ENCODE data around the gene TLDC2. TPM values are rescaled to one million over a fixed set of nuclear protein-coding genes. Genes with fewer than 3 reads are reported as not detected.

TLDC2 gene
- total RNA-seq, 1 experiment from 2014 or later = 0.17 TPM

GRCh38 chr20:36848677-36849076 lies 27.3 kb upstream of the TLDC2 start:
- 0 out of 2 replicates have a peak, but pooled peaks cover 3% of the 10 kb centered on the region for H3K4me1 Mint-ChIP-seq
- no peak overlapping the region for H3K4me3 Mint-ChIP-seq
- peaks cover 14% of the 10 kb centered on the region for H3K36me3 Mint-ChIP-seq
- peak overlapping the region; percentile 49; the same call in 1 of the 2 replicates for H3K27ac Mint-ChIP-seq
- H3K9me3 Mint-ChIP-seq = peaks cover 12% of the 10 kb centered on the region
- ChIA-PET POLR2A (no interaction called here), CTCF (interaction anchor here (0.7 to 3.2 kb wide), 4 partner anchors 12 to 60 kb away, joined by 3 to 14 read pairs (median 4); no protein-coding TSS in a partner anchor)
- TF ChIP-seq NFYB (CRISPR knock-in tag; conservative IDR thresholded peaks at IDR 0.05; ENCODE audit: low read depth) = no peak
- no peak for TF ChIP-seq ZSCAN18 (CRISPR knock-in tag; IDR thresholded peaks at IDR 0.05)
- no peak for TF ChIP-seq NFE2L1 (CRISPR knock-in tag; IDR thresholded peaks at IDR 0.05)
- no peak for TF ChIP-seq ZNF317 (CRISPR knock-in tag; IDR thresholded peaks at IDR 0.05; ENCODE audit: borderline replicate concordance, low read depth)
- TF ChIP-seq ZNF532 (CRISPR knock-in tag; IDR thresholded peaks at IDR 0.05; ENCODE audit: borderline replicate concordance) = no peak
- TF ChIP-seq ZNF281 (CRISPR knock-in tag; IDR thresholded peaks at IDR 0.05) = no peak
- no peak for TF ChIP-seq FOXP4 (CRISPR knock-in tag; IDR thresholded peaks at IDR 0.05)
- no peak for TF ChIP-seq E2F4 (CRISPR knock-in tag; IDR thresholded peaks at IDR 0.05; ENCODE audit: borderline replicate concordance, low read depth)
- TF ChIP-seq SMAD3 (CRISPR knock-in tag; IDR thresholded peaks at IDR 0.05; ENCODE audit: borderline replicate concordance) = no peak
- no peak for TF ChIP-seq IRF2 (CRISPR knock-in tag; IDR thresholded peaks at IDR 0.05; ENCODE audit: borderline replicate concordance, low read depth)
- no peak for TF ChIP-seq FOXP1 (CRISPR knock-in tag; IDR thresholded peaks at IDR 0.05; ENCODE audit: borderline replicate concordance)
- no peak for TF ChIP-seq TEAD1 (CRISPR knock-in tag; IDR thresholded peaks at IDR 0.05)
- TF ChIP-seq ETV6 (CRISPR knock-in tag; IDR thresholded peaks at IDR 0.05) = no peak
- TF ChIP-seq USF2 (CRISPR knock-in tag; IDR thresholded peaks at IDR 0.05) = no peak
- no peak for TF ChIP-seq CBFB (CRISPR knock-in tag; IDR thresholded peaks at IDR 0.05; ENCODE audit: low read depth)
- TF ChIP-seq MAX (CRISPR knock-in tag; IDR thresholded peaks at IDR 0.05) = no peak
- TF ChIP-seq ATF1 (CRISPR knock-in tag; IDR thresholded peaks at IDR 0.05) = no peak
- TF ChIP-seq USF1 (CRISPR knock-in tag; IDR thresholded peaks at IDR 0.05) = no peak
- no peaks in the 10 kb centered on the region for H3K27me3 Mint-ChIP-seq (ENCODE audit: low read depth)
- no peak for ATAC-seq
- DNase-seq (ENCODE audit: low spot score) = no peak

All from WTC11 (cell line).